T-cell (primary cell): ENCODE data around the gene ERF. TPM values are rescaled to one million over a fixed set of nuclear protein-coding genes. Genes with fewer than 3 reads are reported as not detected.

Source experiments
- ATAC-seq, 4 experiments: fragments of 200-7000 bp in 3 of 4; fragments of 150-1000 bp in 1 of 4; cut with Tn5 transposase; replicated peaks in 1 of 4; 1 replicate in 3 of 4; 2 replicates in 1 of 4; pipeline ENCODE4 v1.10.0; 2021; ENCODE audit warnings: moderate library complexity in 3 of 4, mild to moderate bottlenecking in 2 of 4, moderate number of reproducible peaks in 1 of 4
- CTCF ChIA-PET, 2 donors: fragments of 300-600 bp; sonication (Branson Sonifier 250); formaldehyde crosslinking; loops; one replicate each; lab custom pipeline; 2022; ENCODE audit warnings: antibody characterized with exemption in 2 of 2; lab: Charles Lee
- POLR2A ChIA-PET, 2 donors: fragments of 300-600 bp; sonication (Branson Sonifier 250); formaldehyde crosslinking; loops; one replicate each; lab custom pipeline; 2022; ENCODE audit warnings: antibody characterized with exemption in 2 of 2; lab: Charles Lee
- DNase-seq, 35 experiments: peaks; one replicate each; pipeline versions ENCODE4 v3.0.0 to v3.0.0-alpha.2; 2013 to 2023
- H3K27ac ChIP-seq: one replicate; pipeline ENCODE4 v1.5.1; 2013; ENCODE audit warnings: low read length
- H3K27me3 ChIP-seq, 2 experiments: replicated peaks in 1 of 2; 1 replicate in 1 of 2; 2 replicates in 1 of 2; pipeline versions ENCODE4 v1.6.1 to v1.7.0; 2013; ENCODE audit warnings: low read length in 1 of 2, mixed read lengths in 1 of 2; ENCODE audit not compliant: control insufficient read depth in 2 of 2, insufficient read depth in 2 of 2; ENCODE audit errors: extremely low read depth in 1 of 2
- H3K36me3 ChIP-seq, 2 donors: 1 replicate in 1 of 2; 2 replicates in 1 of 2; pipeline versions ENCODE4 v1.6.1 to v1.7.0; 2013; ENCODE audit warnings: low read length in 1 of 2; ENCODE audit not compliant: control insufficient read depth in 2 of 2, insufficient read depth in 1 of 2; ENCODE audit errors: extremely low read depth in 1 of 2
- H3K4me1 ChIP-seq, 2 experiments: 1 replicate in 1 of 2; 2 replicates in 1 of 2; pipeline versions ENCODE4 v1.6.1 to v1.7.0; 2013; ENCODE audit warnings: low read length in 2 of 2, mixed read lengths in 1 of 2; ENCODE audit not compliant: insufficient read depth in 2 of 2, control insufficient read depth in 1 of 2; ENCODE audit errors: extremely low read depth in 1 of 2
- H3K4me3 ChIP-seq, 2 donors: 1 replicate in 1 of 2; 2 replicates in 1 of 2; pipeline versions ENCODE4 v1.5.1 to v1.7.0; 2013; ENCODE audit warnings: mild to moderate bottlenecking in 2 of 2, low read length in 1 of 2, moderate library complexity in 1 of 2; ENCODE audit not compliant: control insufficient read depth in 1 of 2; ENCODE audit errors: extremely low read depth in 1 of 2
- H3K9me3 ChIP-seq: 2 replicates; pipeline ENCODE4 v1.7.0; 2013
- H3K27ac Mint-ChIP-seq, 2 donors: one replicate each; pipeline ENCODE4 v1.8.0; 2020 to 2021; ENCODE audit warnings: mild to moderate bottlenecking in 2 of 2, mixed read lengths in 2 of 2
- H3K27me3 Mint-ChIP-seq, 2 donors: one replicate each; pipeline ENCODE4 v1.8.0; 2021 to 2022; ENCODE audit warnings: mixed read lengths in 2 of 2
- H3K36me3 Mint-ChIP-seq: one replicate; pipeline ENCODE4 v1.8.0; 2021; ENCODE audit warnings: mixed read lengths
- H3K4me1 Mint-ChIP-seq, 3 donors: one replicate each; pipeline ENCODE4 v1.8.0; 2020 to 2022; ENCODE audit warnings: mixed read lengths in 3 of 3, mild to moderate bottlenecking in 1 of 3
- H3K4me3 Mint-ChIP-seq, 3 donors: one replicate each; pipeline ENCODE4 v1.8.0; 2020 to 2022; ENCODE audit warnings: mild to moderate bottlenecking in 3 of 3, mixed read lengths in 3 of 3, moderate library complexity in 3 of 3
- H3K9me3 Mint-ChIP-seq, 3 donors: one replicate each; pipeline ENCODE4 v1.8.0; 2020 to 2022; ENCODE audit warnings: mixed read lengths in 3 of 3
- WGBS: methylation state at CpG from one replicate; pipeline ENCODE4 v1.1.5; 2013; ENCODE audit warnings: missing lambda C conversion rate; ENCODE audit not compliant: insufficient coverage; 5-methylcytosine and 5-hydroxymethylcytosine counted together
- total RNA-seq, 35 experiments: library from RNA in 6 of 35; stranded (reverse) in 6 of 35; fragments of 120-200 nt in 1 of 35; gene quantifications; one replicate each; pipeline versions ENCODE4 v1.2.1 to v1.2.4 and lab custom pipeline; 2013 to 2026

Gene ERF
- total RNA-seq, 5 donors from 2014 or later (not counting 1 experiment from before 2014, with no cell fraction given): 35.9 to 97.3 (median 44.6) TPM

GRCh38 chr19:42274065-42274682 is 19.2 kb upstream of the ERF start:
- DNase-seq: no peak
- no peaks in the 10 kb centered on the region for H3K9me3 Mint-ChIP-seq
- no peak overlapping the region for H3K27ac Mint-ChIP-seq
- no peak for ATAC-seq
- H3K4me3 Mint-ChIP-seq: no peak overlapping the region
- WGBS: 96% methylated on average over 20 of the region's 22 CpGs
- peaks cover 16% of the 10 kb centered on the region for H3K36me3 Mint-ChIP-seq
- Histone ChIP-seq H3K36me3 (peaks cover 19 to 35% of the 10 kb centered on the region in 2 donors), H3K27ac (no peak overlapping the region), H3K27me3 (no peaks in the 10 kb centered on the region), H3K9me3 (no peaks in the 10 kb centered on the region), H3K4me3 (no peak overlapping the region), H3K4me1 (peaks cover 19 to 83% of the 10 kb centered on the region in 2 experiments)
- H3K27me3 Mint-ChIP-seq: no peaks in the 10 kb centered on the region
- CTCF ChIA-PET: no interaction called here
- POLR2A ChIA-PET: no interaction called here
- H3K4me1 Mint-ChIP-seq: peaks cover 38 to 64% (median 57%) of the 10 kb centered on the region in 3 donors

- Histone ChIP-seq H3K27me3 (no peaks in the 10 kb centered on the region), H3K4me3 (no peak overlapping the region), H3K27ac (no peak overlapping the region), H3K36me3 (peaks cover 19 to 35% of the 10 kb centered on the region in 2 donors), H3K9me3 (no peaks in the 10 kb centered on the region), H3K4me1 (peaks cover 17 to 76% of the 10 kb centered on the region in 2 experiments)
- WGBS: 97% methylated on average over 41 of the region's 43 CpGs
- no peak overlapping the region for H3K27ac Mint-ChIP-seq
- no peak overlapping the region for H3K4me3 Mint-ChIP-seq
- H3K27me3 Mint-ChIP-seq: no peaks in the 10 kb centered on the region
- POLR2A ChIA-PET: no interaction called here
- H3K4me1 Mint-ChIP-seq: peaks cover 32 to 58% (median 50%) of the 10 kb centered on the region in 3 donors
- DNase-seq (no peak), ATAC-seq (no peak)
- H3K9me3 Mint-ChIP-seq: no peaks in the 10 kb centered on the region
- H3K36me3 Mint-ChIP-seq: peaks cover 16% of the 10 kb centered on the region
- CTCF ChIA-PET: no interaction called here
These were observed 18.6 kb upstream of the ERF start for GRCh38 chr19:42273407-42274064.

- Histone ChIP-seq H3K36me3 (peaks cover 19 to 35% of the 10 kb centered on the region in 2 donors), H3K9me3 (no peaks in the 10 kb centered on the region), H3K4me1 (peaks cover 17 to 71% of the 10 kb centered on the region in 2 experiments), H3K27me3 (no peaks in the 10 kb centered on the region), H3K4me3 (no peak overlapping the region), H3K27ac (no peak overlapping the region)
- DNase-seq (no peak), ATAC-seq (no peak)
- POLR2A ChIA-PET: interaction anchor here in 1 of 2 donors (0.7 kb wide), 1 partner anchor 56 kb away, joined by 3 read pairs; no protein-coding TSS in a partner anchor
- CTCF ChIA-PET: no interaction called here
- Mint-ChIP-seq H3K4me3 (no peak overlapping the region), H3K9me3 (no peaks in the 10 kb centered on the region), H3K27me3 (no peaks in the 10 kb centered on the region), H3K27ac (no peak overlapping the region), H3K36me3 (peaks cover 16% of the 10 kb centered on the region), H3K4me1 (peaks cover 26 to 55% (median 47%) of the 10 kb centered on the region in 3 donors)
- 97% methylated on average over 22 of the region's 23 CpGs for WGBS
These were observed 18.1 kb upstream of the ERF start for GRCh38 chr19:42272989-42273406.

- Histone ChIP-seq H3K27ac (no peak overlapping the region), H3K36me3 (peaks cover 19 to 35% of the 10 kb centered on the region in 2 donors), H3K4me3 (no peak overlapping the region), H3K9me3 (no peaks in the 10 kb centered on the region), H3K27me3 (no peaks in the 10 kb centered on the region), H3K4me1 (peaks cover 20 to 72% of the 10 kb centered on the region in 2 experiments)
- H3K4me3 Mint-ChIP-seq: no peak overlapping the region
- DNase-seq (no peak), ATAC-seq (no peak)
- CTCF ChIA-PET: no interaction called here
- H3K36me3 Mint-ChIP-seq: peaks cover 16% of the 10 kb centered on the region
- 88% methylated on average over 6 of the region's 9 CpGs for WGBS
- no peak overlapping the region for H3K27ac Mint-ChIP-seq
- no peaks in the 10 kb centered on the region for H3K9me3 Mint-ChIP-seq
- peaks cover 26 to 60% (median 52%) of the 10 kb centered on the region in 3 donors for H3K4me1 Mint-ChIP-seq
- POLR2A ChIA-PET: interaction anchor here in 1 of 2 donors (0.7 kb wide), 1 partner anchor 55 kb away, joined by 3 read pairs; no protein-coding TSS in a partner anchor
- no peaks in the 10 kb centered on the region for H3K27me3 Mint-ChIP-seq
These were observed 17.6 kb upstream of the ERF start for GRCh38 chr19:42272535-42272897.

GRCh38 chr19:42271861-42272534 is 17.1 kb upstream of the ERF start:
- no peak overlapping the region for H3K27ac ChIP-seq
- Mint-ChIP-seq H3K4me3 (no peak overlapping the region), H3K9me3 (no peaks in the 10 kb centered on the region), H3K4me1 (peaks cover 26 to 58% (median 52%) of the 10 kb centered on the region in 3 donors), H3K27me3 (no peaks in the 10 kb centered on the region), H3K36me3 (peaks cover 16% of the 10 kb centered on the region), H3K27ac (peak overlapping the region; percentile 79 to 88)
- POLR2A ChIA-PET: no interaction called here
- CTCF ChIA-PET: no interaction called here
- H3K9me3 ChIP-seq: no peaks in the 10 kb centered on the region
- 97% methylated on average over 32 of the region's 35 CpGs for WGBS
- H3K4me3 ChIP-seq: no peak overlapping the region
- DNase-seq (no peak), ATAC-seq (no peak)
- H3K36me3 ChIP-seq: peaks cover 19 to 35% of the 10 kb centered on the region in 2 donors
- H3K4me1 ChIP-seq: peaks cover 21 to 70% of the 10 kb centered on the region in 2 experiments
- no peaks in the 10 kb centered on the region for H3K27me3 ChIP-seq

- peaks cover 21 to 61% of the 10 kb centered on the region in 2 experiments for H3K4me1 ChIP-seq
- no peak for DNase-seq
- peak overlapping the region in 1 of 2 donors; percentile 65 for H3K4me3 ChIP-seq
- Mint-ChIP-seq H3K27me3 (no peaks in the 10 kb centered on the region), H3K4me1 (peaks cover 22 to 49% (median 42%) of the 10 kb centered on the region in 3 donors), H3K27ac (peak overlapping the region; percentile 79 to 88), H3K36me3 (peaks cover 15% of the 10 kb centered on the region), H3K9me3 (no peaks in the 10 kb centered on the region), H3K4me3 (peak overlapping the region in 1 of 3 donors; percentile 59)
- ATAC-seq: no peak
- CTCF ChIA-PET: interaction anchor here (1.0 to 2.2 kb wide), 4 partner anchors 8 to 29 kb away, joined by 4 to 22 read pairs (median 10); partner anchors contain the start of gene GSK3A (in 1 of the 2)
- H3K36me3 ChIP-seq: peaks cover 19 to 33% of the 10 kb centered on the region in 2 donors
- H3K27ac ChIP-seq: peak overlapping the region; percentile 98
- H3K27me3 ChIP-seq: no peaks in the 10 kb centered on the region
- H3K9me3 ChIP-seq: no peaks in the 10 kb centered on the region
- WGBS: 73% methylated on average over 3 of the region's 3 CpGs
- POLR2A ChIA-PET: interaction anchor here (0.6 to 1.1 kb wide), 5 partner anchors 12 to 411 kb away, joined by 3 to 6 read pairs (median 3); no protein-coding TSS in a partner anchor
These were observed 16.1 kb upstream of the ERF start for GRCh38 chr19:42271045-42271419.
